Esophagus muscularis mucosa (tissue), 4 donors: ENCODE results near the gene SLC8A1. TPM values are rescaled to one million over a fixed set of nuclear protein-coding genes. Genes with fewer than 3 reads are reported as not detected.

Experiments used
- DNase-seq: peaks from one replicate; pipeline ENCODE4 v3.0.0-alpha.2; 2017; ENCODE audit errors: extremely low spot score
- H3K27ac ChIP-seq, 4 donors: fragments of 200-600 bp; sonication (generic); replicated peaks in 1 of 4; 1 replicate in 3 of 4; 2 replicates in 1 of 4; pipeline ENCODE4 v1.5.1; 2016 to 2019; ENCODE audit warnings: mild to moderate bottlenecking in 1 of 4
- H3K27me3 ChIP-seq, 4 donors: fragments of 200-600 bp; sonication (generic); one replicate each; pipeline versions ENCODE4 v1.5.1 to v1.6.0; 2016 to 2019
- H3K36me3 ChIP-seq, 4 donors: fragments of 200-600 bp; sonication (generic); one replicate each; pipeline ENCODE4 v1.5.1; 2016 to 2019
- H3K4me1 ChIP-seq, 4 donors: fragments of 200-600 bp; sonication (generic); one replicate each; pipeline ENCODE4 v1.5.1; 2016 to 2019
- H3K4me3 ChIP-seq, 4 donors: fragments of 200-600 bp; sonication (generic); 1 replicate in 2 of 4; 2 replicates in 2 of 4; pipeline ENCODE4 v1.5.1; 2016 to 2019; ENCODE audit warnings: mild to moderate bottlenecking in 4 of 4, moderate library complexity in 1 of 4
- H3K9me3 ChIP-seq, 4 donors: fragments of 200-600 bp; sonication (generic); 1 replicate in 3 of 4; 2 replicates in 1 of 4; pipeline ENCODE4 v1.5.1; 2016 to 2019
- EP300 ChIP-seq: sonication (generic); formaldehyde crosslinking; IDR thresholded peaks from one replicate; pipeline ENCODE4 v1.6.1; 2017; ENCODE audit warnings: antibody characterized with exemption
- POLR2A ChIP-seq: fragments of 450-650 bp; IDR thresholded peaks from one replicate; pipeline ENCODE4 v1.6.1; 2017; ENCODE audit warnings: antibody characterized with exemption, moderate library complexity, mild to moderate bottlenecking, low read depth
- POLR2AphosphoS5 ChIP-seq, 2 donors: sonication (generic); formaldehyde crosslinking; IDR thresholded peaks; one replicate each; pipeline ENCODE4 v1.6.1; 2017; ENCODE audit warnings: antibody characterized with exemption in 2 of 2
- WGBS: methylation state at CpG from one replicate; pipeline ENCODE4 v1.1.5; 2018; 5-methylcytosine and 5-hydroxymethylcytosine counted together
- intact Hi-C: fragments of 100-400 bp; cut with DNase I; formaldehyde crosslinking; loops from one replicate; pipeline ENCODE4 v1.15.1; 2023
- total RNA-seq, 4 donors: library from RNA; depleted of rRNA; stranded (reverse); fragments of >200 nt; gene quantifications; one replicate each; pipeline versions ENCODE4 v1.1.0 to v1.2.1, GENCODE V29; 2016
- TF ChIP-seq, protein P1 (sequence below), 3 experiments: fragments of 200-600 bp in 2 of 3; fragments of 450-650 bp in 1 of 3; sonication (generic) in 2 of 3; IDR thresholded peaks; one replicate each; pipeline ENCODE4 v1.5.1; 2017 to 2019; ENCODE audit warnings: antibody characterized with exemption in 3 of 3, mild to moderate bottlenecking in 2 of 3, moderate library complexity in 1 of 3

The SLC8A1 gene
- total RNA-seq, 4 donors from 2014 or later = 105 to 166 (median 157) TPM

DNA sequence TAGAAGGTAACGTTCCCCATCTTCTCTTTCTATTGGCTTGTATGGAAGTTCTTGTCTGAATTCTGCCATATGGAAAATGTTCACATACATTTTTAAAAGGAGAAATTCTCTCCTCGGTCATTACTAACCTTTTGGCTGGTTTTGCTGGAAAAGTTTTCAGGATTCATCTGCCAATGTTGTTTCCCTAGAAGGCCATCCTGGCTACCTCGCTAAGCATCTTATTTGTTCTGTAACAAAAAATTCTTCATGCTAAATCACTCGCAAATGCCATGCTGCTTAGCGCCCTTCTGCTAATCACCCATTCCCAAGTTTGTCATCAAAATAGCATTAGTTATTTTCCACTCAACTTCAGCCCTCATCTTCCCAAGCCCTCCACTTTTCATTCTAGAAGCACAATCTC lies 262.0 kb downstream of the SLC8A1 start:
- no peaks in the 10 kb centered on the region for H3K36me3 ChIP-seq
- no peaks in the 10 kb centered on the region for H3K27me3 ChIP-seq
- no peaks in the 10 kb centered on the region for H3K9me3 ChIP-seq
- no peak for TF ChIP-seq POLR2AphosphoS5 (IDR thresholded peaks at IDR 0.05)
- TF ChIP-seq, protein P1, sequence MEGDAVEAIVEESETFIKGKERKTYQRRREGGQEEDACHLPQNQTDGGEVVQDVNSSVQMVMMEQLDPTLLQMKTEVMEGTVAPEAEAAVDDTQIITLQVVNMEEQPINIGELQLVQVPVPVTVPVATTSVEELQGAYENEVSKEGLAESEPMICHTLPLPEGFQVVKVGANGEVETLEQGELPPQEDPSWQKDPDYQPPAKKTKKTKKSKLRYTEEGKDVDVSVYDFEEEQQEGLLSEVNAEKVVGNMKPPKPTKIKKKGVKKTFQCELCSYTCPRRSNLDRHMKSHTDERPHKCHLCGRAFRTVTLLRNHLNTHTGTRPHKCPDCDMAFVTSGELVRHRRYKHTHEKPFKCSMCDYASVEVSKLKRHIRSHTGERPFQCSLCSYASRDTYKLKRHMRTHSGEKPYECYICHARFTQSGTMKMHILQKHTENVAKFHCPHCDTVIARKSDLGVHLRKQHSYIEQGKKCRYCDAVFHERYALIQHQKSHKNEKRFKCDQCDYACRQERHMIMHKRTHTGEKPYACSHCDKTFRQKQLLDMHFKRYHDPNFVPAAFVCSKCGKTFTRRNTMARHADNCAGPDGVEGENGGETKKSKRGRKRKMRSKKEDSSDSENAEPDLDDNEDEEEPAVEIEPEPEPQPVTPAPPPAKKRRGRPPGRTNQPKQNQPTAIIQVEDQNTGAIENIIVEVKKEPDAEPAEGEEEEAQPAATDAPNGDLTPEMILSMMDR (IDR thresholded peaks at IDR 0.05) = no peak
- peaks cover 0 to 13% (median 7%) of the 10 kb centered on the region in 4 donors for H3K4me1 ChIP-seq
- WGBS = 81% methylated on average over 5 of the region's 5 CpGs
- no peak overlapping the region for H3K27ac ChIP-seq
- DNase-seq = no peak
- H3K4me3 ChIP-seq = no peak overlapping the region
- intact Hi-C loops = no loop called here

DNA sequence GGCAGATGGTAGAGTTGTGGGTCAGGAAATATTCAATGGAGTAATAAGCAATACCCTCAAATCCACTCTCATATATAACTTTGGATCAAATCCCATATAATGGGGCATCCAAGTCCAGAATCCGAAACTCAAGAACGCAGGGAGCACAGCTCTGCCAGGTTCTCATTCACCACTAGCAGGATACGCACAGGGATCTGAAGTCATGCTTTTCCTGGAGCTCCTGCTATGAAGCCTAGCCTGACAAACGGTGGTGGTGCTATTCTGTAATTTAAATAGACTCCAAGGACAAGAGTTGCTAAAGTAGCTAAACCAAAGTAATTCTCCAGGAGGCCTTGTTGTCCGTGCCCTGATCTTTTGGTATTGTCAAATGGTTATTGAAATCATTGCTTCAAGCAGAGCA lies 264.8 kb downstream of the SLC8A1 start:
- Histone ChIP-seq H3K4me1 (peaks cover 0 to 13% (median 9%) of the 10 kb centered on the region in 4 donors), H3K27ac (no peak overlapping the region), H3K27me3 (no peaks in the 10 kb centered on the region), H3K9me3 (no peaks in the 10 kb centered on the region), H3K36me3 (no peaks in the 10 kb centered on the region), H3K4me3 (no peak overlapping the region)
- WGBS = 87% methylated on average over 5 of the region's 5 CpGs
- intact Hi-C loops = no loop called here
- TF ChIP-seq POLR2A (no peak), POLR2AphosphoS5 (IDR thresholded peaks at IDR 0.05) (no peak), EP300 (no peak)
- no peak for DNase-seq

DNA sequence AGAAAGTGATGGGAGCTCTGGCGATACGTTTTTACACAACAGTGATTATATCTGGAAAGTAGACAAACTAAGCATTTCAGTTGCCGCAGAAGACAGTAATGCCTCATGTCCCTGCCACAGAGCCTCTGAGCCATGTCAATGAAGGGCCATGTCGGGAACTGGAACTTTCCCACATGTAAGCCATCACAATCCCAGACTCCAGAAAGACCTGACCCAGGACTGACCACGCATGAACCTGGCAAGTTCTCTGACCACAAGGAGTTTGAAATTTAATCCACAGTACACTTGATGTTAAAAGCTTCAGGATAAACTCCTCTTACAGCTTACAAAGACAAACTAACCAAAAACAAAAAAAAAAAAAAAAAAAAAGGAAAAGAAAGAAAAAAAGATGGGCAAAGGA lies 267.3 kb downstream of the SLC8A1 start:
- H3K27ac ChIP-seq = no peak overlapping the region
- H3K27me3 ChIP-seq = no peaks in the 10 kb centered on the region
- no peak for TF ChIP-seq POLR2AphosphoS5 (IDR thresholded peaks at IDR 0.05)
- TF ChIP-seq, protein P1 (IDR thresholded peaks at IDR 0.05) = no peak
- TF ChIP-seq EP300 = no peak
- TF ChIP-seq POLR2A = no peak
- H3K4me3 ChIP-seq = no peak overlapping the region
- intact Hi-C loops = no loop called here
- DNase-seq = no peak
- H3K4me1 ChIP-seq = peaks cover 0 to 15% (median 10%) of the 10 kb centered on the region in 4 donors
- WGBS = 89% methylated on average over 5 of the region's 5 CpGs
- H3K9me3 ChIP-seq = no peaks in the 10 kb centered on the region
- no peaks in the 10 kb centered on the region for H3K36me3 ChIP-seq

DNA sequence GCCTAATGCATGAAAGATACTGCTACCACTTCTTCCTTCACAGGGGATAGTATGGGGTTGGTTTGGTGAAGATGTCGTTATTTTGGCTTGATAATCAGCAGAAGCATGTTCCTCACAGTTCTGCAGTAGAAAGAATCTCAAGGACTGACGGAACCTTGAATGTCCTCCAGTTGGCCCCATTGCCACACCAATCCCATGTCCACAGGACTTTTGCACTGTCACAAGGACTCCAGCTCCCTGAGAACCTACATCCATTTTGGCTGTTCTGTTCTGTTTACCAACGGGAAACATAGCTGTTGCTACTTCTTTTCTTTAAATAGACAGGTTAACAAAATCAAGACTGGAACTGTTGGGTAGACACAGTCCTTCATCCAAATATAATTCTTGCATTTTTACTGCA lies 270.0 kb downstream of the SLC8A1 start:
- 87% methylated on average over 3 of the region's 3 CpGs for WGBS
- intact Hi-C loops = no loop called here
- H3K9me3 ChIP-seq = no peaks in the 10 kb centered on the region

DNA sequence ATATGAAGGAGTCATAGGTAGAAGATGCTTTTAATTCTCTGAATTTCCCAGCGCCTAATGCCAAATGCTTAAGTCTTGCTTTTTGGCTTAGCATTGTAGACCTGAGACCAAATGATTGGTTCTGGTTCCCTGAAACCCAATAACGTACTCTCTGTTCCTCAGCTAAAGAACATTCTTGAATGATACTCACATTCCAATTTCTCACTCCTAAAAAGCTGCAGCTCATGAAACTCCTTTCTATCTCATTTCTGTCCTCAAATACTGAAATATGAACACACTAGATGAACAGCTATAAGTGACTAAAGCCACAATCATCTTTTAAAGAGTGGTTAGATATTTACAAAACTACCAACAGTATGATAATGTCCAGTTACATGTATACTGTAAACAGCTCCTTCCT lies 272.1 kb downstream of the SLC8A1 start:
- H3K4me1 ChIP-seq = peaks cover 2 to 14% (median 11%) of the 10 kb centered on the region in 4 donors
- H3K36me3 ChIP-seq = peaks cover 0 to 7% (median 2%) of the 10 kb centered on the region in 4 donors
- H3K4me3 ChIP-seq = no peak overlapping the region
- no peaks in the 10 kb centered on the region for H3K9me3 ChIP-seq
- H3K27me3 ChIP-seq = no peaks in the 10 kb centered on the region
- intact Hi-C loops = no loop called here
- 95% methylated on average over 2 of the region's 2 CpGs for WGBS
- no peak for DNase-seq
- TF ChIP-seq POLR2AphosphoS5 (IDR thresholded peaks at IDR 0.05) (no peak), EP300 (no peak), POLR2A (no peak)
- TF ChIP-seq, protein P1 (IDR thresholded peaks at IDR 0.05) = no peak
- no peak overlapping the region for H3K27ac ChIP-seq

More for the DNA sequence above, 270.0 kb downstream of the SLC8A1 start:
- Histone ChIP-seq H3K4me1 (peaks cover 2 to 14% (median 7%) of the 10 kb centered on the region in 4 donors), H3K4me3 (no peak overlapping the region), H3K27ac (no peak overlapping the region), H3K27me3 (no peaks in the 10 kb centered on the region), H3K36me3 (peaks cover 0 to 7% (median 2%) of the 10 kb centered on the region in 4 donors)
- no peak for TF ChIP-seq EP300
- TF ChIP-seq, protein P1 (IDR thresholded peaks at IDR 0.05) = no peak
- TF ChIP-seq POLR2AphosphoS5 (IDR thresholded peaks at IDR 0.05) = no peak
- TF ChIP-seq POLR2A = no peak
- no peak for DNase-seq
